ENCODE results near the gene DDX47.
"Not testable (repeated sequence)": the region's sequence is repeated elsewhere in the genome, so short reads cannot be mapped to it uniquely, and the experiment has no call there.

The DDX47 gene

DNA sequence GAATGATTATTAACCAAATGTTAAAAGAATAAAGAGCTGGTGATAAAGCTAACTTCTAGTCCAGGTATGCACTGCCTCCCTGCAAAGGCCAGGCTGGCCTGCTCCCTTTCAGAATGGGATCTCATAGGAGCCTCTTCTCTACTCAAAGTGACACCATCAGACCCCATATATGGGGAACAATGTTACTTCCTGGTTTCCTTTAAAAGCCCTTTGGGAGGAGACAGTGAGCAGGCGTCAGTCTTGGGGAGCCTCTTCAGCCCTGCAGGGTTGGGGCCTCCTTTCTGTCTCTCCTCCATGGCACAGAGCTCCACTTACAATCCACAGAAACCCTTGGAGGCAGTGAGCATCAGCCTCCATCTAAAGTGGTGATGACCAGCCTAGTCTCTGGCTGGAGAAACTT, 60.9 kb downstream of the DDX47 start:
- TF ChIP-seq, protein P1, sequence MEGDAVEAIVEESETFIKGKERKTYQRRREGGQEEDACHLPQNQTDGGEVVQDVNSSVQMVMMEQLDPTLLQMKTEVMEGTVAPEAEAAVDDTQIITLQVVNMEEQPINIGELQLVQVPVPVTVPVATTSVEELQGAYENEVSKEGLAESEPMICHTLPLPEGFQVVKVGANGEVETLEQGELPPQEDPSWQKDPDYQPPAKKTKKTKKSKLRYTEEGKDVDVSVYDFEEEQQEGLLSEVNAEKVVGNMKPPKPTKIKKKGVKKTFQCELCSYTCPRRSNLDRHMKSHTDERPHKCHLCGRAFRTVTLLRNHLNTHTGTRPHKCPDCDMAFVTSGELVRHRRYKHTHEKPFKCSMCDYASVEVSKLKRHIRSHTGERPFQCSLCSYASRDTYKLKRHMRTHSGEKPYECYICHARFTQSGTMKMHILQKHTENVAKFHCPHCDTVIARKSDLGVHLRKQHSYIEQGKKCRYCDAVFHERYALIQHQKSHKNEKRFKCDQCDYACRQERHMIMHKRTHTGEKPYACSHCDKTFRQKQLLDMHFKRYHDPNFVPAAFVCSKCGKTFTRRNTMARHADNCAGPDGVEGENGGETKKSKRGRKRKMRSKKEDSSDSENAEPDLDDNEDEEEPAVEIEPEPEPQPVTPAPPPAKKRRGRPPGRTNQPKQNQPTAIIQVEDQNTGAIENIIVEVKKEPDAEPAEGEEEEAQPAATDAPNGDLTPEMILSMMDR (IDR thresholded peaks at IDR 0.05), result no peak
- TF ChIP-seq ZFX (IDR thresholded peaks at IDR 0.05; ENCODE audit: borderline replicate concordance), result no peak
- H3K27ac ChIP-seq, result no peak overlapping the region

DNA sequence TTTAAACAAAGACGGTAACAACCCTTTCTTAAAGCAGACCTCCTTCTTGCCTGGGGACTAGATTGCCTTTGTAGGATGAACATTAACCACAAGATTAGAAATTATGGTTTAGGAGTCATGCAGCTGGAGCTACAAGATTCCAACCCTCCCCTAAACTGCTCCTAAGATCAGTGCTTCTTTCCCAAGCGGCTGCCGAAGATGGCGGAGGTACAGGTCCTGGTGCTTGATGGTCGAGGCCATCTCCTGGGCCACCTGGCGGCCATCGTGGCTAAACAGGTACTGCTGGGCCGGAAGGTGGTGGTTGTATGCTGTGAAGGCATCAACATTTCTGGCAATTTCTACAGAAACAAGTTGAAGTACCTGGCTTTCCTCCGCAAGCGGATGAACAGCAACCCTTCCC, 62.2 kb downstream of the DDX47 start:
- H3K27ac ChIP-seq, result not testable (repeated sequence)

DNA sequence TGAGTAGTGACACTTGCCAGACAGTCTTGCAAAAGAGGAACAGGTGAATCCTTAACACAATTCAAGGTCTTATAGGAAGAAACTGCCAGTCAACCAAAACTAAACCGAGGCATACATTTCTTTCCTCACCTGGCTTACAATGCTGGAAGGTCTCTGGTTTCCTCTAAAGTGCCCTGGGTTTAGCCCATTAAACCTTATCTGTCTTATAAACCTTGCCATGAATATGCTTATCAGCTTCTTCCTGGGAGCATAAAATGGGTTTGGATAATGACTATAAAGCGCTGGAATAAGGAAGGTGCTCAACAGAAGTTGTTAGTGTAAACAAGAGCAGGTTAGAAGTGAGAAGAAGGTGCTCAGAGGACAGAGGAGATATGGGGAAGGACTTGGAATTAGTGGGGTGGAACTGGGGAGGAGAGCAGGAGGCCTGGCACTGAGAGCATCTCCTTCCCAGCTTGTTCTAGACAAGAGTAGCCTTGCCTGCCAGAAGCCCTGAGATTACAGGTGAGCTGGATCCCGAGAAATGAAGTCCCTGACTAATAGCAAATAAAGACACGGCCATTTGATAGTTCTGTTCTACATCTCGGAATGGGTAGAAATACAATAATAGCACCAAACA, 64.1 kb downstream of the DDX47 start:
- peak overlapping the region; percentile 82 for H3K27ac ChIP-seq
- TF ChIP-seq, protein P1 (IDR thresholded peaks at IDR 0.05), result no peak
- TF ChIP-seq ZFX (IDR thresholded peaks at IDR 0.05; ENCODE audit: borderline replicate concordance), result no peak

DNA sequence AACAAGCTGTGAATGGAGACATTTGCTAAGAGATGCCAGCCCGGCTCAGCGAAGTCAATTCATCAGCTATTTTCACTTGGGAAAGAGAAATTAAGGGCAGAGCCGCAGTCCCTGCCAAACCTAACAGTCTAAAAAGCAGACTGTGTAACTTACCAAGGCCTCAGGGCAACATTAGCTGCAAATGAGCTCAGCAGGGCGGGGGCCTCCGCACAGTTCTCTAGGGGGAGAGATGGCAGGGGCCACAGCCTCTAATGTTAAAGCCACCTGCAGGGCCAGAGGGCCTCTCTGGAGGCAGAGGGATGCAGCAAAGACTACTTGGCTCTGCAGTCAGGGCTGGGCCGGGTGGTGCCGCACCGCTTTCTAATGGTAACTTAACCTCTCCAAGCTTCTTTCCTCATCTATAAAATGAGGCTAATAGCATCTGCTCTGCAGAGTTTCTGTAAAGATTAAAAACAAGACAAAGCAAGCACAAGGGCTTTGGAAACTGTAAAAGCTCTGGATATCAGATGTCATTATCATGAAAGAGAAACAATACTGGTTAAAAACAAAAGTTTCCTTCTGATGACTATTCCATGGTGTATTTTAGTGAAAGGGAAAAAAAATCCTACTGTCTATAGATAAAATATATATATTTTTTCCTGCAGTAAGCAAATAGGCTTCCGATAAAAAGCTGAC, 64.8 kb downstream of the DDX47 start:
- H3K27ac ChIP-seq, result peak overlapping the region; percentile 82
- no peak for TF ChIP-seq ZFX (IDR thresholded peaks at IDR 0.05; ENCODE audit: borderline replicate concordance)
- TF ChIP-seq, protein P1 (IDR thresholded peaks at IDR 0.05), result no peak; the same call in 1 of the 2 replicates

All from 22Rv1 (cell line).